GM21526 (cell line): ENCODE measurements around the gene VPS25.
"Not testable (repeated sequence)": the region's sequence is repeated elsewhere in the genome, so short reads cannot be mapped to it uniquely, and the experiment has no call there.

Experiments
- ATAC-seq: cut with Tn5 transposase; IDR thresholded peaks from one replicate; pipeline ENCODE4 v1.9.1; 2021; ENCODE audit warnings: moderate library complexity; ENCODE audit not compliant: unreplicated experiment, low FRiP score

The VPS25 gene

DNA sequence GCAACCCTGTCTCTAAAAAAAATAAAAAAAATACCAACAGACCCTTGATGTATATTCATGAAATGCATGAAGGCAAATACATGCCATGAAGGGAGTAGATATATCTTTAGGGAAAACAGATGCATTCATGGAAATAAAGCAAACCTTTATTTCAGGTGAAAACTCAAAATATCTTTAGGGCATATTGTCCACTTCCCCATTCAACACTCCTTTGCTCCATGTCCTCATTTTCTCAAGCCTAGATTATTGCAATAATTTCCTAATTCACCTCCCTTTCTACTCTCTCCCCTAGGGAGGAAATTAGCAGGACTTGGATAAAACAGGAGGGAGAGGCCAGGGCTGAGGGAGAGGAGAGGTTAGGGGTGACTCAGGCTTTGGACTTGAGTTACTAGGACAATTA lies 5.7 kb upstream of the VPS25 start:
- no peak for ATAC-seq

DNA sequence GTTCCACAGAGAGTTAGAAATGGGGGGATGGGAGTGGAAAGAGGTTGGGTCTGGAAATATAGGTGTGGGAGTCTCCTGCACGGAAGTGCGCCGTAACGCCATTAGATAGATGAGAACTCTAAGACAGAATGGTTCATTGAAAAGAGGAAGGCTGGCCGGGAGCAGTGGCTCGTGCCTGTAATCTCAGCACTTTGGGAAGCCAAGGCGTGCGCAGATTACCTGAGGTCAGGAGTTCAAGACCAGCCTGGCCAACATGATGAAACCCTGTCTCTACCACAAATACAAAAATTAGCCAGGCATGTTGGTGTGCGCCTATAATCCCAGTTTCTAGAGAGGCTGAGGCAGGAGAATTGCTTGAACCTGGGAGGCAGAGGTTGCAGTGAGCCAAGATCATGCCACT lies 5.2 kb upstream of the VPS25 start:
- not testable (repeated sequence) for ATAC-seq

DNA sequence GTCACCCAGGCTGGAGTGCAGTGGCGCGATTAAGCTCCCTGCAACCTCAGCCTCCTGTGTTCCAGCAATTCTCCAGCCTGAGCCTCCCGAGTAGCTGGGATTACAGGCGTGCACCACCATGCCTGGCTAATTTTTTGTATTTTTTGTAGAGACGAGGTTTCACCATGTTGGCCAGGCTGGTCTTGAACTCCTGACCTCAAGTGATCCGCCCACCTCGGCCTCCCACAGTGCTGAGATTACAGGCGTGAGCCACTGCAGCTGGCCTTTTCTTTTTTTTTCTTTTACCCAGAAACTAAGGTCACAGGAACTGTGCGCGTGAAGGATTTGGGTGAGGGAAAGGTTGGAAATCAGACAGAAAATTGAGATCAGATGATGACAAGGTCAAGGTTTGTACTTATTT lies 3.3 kb upstream of the VPS25 start:
- not testable (repeated sequence) for ATAC-seq

DNA sequence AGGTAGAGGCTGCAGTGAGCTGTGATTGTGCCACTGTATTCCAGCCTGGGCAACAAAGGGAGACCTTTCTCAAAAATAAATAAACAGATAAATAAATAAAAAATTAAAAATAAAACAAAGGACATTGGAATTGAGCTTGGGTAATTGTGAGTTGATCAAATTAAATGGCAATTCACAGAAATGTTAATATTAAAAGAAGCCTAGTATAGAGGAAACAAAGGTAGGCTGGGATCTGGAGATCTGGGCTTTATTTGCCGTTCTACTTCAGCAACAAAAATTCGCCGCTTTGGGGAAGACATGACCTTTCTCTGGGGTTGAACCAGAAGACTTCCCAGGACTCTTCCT lies 332 bp upstream of the VPS25 start:
- no peak for ATAC-seq

DNA sequence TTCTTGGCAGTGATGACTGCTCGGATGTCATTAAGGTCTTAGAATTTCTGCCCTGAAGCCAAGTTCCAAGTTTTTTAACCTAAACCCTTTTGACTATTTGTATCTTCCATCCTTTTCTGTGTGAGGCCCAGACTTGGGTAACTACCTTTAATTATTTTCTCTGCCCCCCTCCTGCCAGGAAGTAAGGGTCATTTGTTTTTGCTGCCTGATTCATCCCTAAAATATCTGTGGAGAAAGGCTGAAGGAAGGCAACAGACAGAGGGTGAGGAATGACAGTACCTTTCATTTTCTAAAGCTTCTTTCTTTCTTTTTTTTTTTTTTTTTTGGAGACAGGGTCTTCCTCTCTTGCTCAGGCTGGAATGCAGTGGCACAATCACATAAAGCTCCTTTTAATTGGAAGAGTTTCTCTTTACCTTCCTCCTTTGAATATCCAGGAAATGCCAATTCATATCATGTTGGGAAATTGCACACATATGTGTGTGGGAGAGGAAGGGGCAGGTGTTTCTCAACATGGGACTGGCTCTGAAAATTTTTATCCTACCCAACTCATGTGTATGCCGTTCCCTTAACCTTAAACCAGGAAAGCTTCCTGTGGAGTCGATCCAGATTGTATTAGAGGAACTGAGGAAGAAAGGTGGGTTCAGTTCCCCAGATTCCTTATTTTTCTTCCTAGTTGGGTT lies 957 bp downstream of the VPS25 start:
- ATAC-seq: no peak

DNA sequence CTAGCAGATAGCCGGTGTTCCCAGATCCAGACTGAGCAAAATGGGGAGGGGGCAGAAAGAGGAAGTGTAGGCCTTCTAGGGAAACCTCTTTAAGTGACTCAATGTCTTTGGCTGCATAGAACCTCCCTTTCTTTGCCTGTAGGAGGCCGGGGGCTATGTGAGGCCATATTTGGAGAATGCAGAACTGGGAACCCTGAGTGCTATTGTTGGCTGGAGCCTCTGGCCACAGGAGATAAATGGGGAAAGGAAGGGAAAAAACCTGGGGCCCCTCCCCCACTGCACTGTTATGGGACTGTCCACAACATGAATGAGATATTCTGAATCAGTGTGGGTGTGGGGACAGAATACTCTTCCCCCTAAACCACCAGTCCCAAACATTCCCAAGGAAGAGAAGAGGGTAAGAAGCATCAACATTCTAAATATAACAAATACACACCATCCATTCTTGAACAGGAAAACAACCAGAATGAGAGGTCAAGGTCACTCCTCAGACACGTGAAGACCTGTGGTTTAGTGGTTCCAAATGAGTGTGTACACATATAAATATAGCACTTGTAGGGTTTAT lies 2.4 kb downstream of the VPS25 start:
- ATAC-seq: no peak

DNA sequence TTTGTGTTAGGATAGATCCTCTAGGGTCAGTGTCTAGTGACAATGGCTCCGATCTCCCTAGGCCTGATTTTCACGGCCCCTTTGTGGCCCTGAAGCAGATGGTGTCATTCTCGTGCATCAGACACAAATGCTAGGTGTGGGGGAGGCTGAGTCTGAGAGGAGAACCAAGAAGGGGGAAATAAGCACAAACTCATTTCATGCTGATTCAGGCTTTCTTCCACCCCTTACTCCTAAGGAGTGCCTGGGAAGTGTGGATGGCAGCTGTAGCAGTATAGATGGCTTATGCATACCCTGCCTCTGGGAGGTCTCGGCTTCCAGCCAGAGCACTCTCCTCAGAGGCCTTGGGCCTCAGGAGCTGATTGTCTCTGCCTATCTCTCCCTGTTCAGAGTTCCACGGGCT lies 5.3 kb downstream of the VPS25 start:
- no peak for ATAC-seq

DNA sequence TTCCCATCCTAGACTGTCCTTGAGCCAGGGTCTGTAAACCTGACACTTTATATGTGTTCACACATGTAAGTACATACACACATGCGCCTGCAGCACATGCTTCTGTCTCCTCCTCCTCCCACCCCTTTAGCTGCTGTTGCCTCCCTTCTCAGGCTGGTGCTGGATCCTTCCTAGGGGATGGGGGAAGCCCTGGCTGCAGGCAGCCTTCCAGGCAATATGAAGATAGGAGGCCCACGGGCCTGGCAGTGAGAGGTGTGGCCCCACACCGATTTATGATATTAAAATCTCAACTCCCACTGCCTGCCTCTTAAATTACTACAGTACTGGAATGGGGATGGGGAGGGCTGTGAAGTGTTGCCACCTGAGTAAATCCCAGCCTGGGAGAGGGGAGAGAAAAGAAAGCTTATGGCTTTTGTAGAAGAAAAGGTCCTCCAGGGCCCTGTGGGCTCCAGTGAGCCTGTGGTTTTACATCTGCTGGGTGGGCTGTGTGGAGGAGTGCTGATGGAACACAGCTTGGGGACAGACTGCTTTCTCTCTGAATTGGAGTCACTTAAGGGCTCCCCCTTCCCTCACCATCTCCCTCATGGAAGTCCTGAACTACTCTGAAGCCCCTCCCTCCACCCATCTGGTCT lies 6.2 kb downstream of the VPS25 start:
- ATAC-seq: no peak

DNA sequence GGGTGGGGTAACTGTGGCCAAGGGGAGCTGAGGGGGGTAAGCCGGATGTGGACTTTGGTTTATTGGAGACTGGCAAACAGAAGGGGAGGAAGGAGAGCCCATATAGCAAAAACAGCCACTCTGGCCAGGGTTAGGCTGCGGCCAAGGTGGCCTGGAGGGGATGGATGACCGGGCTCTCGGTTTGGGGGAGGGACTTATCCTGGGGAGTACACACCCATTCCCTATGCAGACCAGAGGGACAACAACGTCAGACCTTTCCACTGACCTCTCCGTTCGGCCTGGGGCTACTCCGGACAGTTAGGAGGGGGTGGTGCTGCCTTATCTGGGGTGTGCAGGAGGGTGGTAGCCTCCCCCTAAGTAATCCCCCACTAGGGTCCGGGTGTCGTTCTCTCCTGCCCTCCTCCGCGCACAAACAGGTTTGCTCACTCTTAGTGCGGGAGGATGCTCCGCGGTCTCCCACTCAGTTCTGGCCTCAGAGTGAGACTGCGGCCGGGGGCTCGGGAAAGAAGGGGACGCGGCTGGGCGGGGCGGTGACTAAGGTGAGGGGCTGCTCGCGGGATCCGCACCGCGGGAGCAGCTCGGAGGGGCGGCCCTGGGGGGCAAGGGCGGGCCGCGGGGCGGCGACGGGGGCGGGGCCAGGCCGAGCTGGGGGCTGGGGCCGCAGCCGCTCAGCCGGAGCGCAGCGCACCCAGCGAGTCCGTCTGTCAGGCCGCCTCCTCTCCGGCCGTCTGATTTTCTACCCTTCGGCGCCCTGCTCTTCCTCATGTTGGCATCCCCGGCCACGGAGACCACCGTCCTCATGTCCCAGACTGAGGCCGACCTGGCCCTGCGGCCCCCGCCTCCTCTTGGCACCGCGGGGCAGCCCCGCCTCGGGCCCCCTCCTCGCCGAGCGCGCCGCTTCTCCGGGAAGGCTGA lies 6.9 kb downstream of the VPS25 start, which contains the start of gene WNK4:
TSS of gene WNK4 (plus strand) at position 675 of the 915 bp plus-strand sequence. CDS start at position 764, 89 bp downstream.
- no peak for ATAC-seq

DNA sequence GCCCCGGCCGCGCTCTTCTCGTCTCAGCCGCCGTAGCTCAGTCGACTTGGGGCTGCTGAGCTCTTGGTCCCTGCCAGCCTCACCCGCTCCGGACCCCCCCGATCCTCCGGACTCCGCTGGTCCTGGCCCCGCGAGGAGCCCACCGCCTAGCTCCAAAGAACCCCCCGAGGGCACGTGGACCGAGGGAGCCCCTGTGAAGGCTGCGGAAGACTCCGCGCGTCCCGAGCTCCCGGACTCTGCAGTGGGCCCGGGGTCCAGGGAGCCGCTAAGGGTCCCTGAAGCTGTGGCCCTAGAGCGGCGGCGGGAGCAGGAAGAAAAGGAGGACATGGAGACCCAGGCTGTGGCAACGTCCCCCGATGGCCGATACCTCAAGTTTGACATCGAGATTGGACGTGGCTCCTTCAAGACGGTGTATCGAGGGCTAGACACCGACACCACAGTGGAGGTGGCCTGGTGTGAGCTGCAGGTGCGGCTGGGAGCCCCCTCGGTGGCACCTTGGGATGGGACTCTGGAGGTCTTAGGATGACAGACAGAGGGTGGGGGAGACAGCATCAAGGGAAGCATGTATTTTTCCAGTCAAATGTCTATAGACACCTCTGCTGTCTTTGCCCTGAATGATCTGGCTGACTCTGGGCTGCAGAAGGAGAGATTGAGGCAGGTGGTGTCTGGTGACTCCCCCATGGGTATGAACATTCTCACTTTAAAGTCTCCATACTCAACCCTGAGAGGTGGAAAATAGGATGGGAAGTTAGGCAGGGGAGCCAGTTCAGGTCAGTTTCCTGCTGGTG lies 7.8 kb downstream of the VPS25 start:
- ATAC-seq: no peak

DNA sequence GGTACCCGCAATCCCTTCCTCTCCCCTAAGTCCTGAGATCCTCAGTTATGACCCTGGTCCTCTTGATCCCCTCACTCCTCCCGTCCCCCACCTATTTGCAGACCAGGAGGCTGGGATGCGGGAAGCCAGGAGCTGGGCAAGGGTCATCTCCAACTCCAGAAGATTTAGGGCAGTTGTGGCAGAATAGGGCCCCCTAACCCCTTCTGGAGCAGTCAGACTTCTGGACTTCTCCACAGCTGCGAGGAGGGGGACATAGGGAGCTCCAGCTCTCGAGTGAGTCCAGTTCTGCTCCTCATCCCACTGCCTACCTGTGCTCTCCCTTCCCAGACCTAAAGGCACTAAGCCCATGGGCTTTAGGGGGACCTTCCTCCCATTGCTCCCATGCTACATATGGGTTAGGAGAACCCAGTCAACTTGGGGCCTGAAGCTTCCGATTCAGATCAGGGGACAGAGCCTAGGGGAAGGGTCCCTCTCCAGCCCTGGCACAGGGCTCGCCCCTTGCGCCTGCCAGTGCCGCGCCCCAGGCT lies 8.5 kb downstream of the VPS25 start:
- ATAC-seq: no peak

DNA sequence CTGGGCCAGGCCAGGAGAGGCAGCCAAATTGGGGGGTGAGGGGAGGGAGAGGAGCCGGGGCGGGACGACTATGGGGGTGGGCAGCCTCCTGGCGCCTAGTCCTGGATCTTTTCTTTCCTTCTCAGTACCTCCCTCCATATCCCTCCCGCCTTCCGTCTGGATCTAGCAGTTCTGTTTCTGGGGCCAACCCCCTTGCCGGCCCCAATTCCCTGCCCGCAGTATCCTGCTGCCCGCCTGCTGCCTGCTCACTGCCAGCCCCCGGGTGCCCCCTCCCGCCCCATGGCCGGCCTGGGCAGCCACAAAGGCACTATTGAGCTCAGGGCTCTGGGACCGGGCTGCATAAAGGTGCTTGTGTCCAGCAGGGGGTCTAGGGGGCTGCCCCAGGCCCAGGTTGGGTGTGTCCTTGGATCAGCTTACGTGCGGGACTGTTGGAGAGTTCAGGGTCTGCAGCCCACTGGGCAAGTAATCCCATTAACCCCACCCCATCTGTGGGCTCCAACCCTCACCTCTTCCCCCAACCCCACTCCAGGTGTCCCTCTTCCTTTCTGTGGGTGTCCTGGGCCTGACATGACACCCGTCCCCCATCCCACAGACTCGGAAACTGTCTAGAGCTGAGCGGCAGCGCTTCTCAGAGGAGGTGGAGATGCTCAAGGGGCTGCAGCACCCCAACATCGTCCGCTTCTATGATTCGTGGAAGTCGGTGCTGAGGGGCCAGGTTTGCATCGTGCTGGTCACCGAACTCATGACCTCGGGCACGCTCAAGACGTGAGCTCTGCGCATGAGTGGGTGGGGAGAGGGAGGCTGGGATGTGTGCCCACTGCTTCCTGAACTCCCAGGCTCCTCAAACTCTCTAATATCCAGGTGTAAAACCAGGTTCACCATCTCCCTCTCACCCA lies 9.2 kb downstream of the VPS25 start:
- no peak for ATAC-seq

DNA sequence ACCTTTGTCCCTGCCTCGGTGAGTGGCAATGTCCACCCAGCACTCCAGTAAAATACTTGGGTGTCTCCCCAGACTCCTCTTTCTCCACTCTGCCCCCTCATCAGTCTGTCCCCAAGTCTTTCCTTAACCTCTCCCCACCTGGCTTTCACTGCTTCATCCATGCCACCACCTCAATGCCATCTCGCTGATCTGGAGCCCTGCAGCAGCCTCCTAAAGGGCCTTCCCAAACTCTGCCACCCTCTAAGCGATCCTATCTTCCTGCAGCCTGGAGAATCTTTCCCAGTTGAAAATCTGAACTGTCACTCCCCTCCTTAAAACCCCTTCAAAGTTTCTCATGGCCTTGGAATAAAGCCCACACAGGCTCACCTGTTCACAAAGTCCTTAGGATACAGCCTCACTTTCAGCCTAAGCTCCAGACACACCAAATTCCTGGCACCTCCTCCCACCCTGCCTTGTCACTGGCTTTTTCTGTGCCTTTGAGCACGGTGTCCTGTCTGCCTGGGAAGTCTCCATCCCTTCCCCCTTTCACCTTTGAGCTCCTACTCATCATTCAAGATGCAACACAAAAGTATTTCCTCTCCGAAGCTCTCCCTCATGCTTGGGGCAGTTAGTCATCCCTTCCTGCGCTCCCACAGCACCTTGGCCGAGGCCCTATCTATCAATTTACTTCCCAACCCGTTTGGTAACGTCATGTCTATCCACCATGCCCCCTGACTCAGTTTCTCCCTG lies 10.0 kb downstream of the VPS25 start:
- ATAC-seq: no peak

DNA sequence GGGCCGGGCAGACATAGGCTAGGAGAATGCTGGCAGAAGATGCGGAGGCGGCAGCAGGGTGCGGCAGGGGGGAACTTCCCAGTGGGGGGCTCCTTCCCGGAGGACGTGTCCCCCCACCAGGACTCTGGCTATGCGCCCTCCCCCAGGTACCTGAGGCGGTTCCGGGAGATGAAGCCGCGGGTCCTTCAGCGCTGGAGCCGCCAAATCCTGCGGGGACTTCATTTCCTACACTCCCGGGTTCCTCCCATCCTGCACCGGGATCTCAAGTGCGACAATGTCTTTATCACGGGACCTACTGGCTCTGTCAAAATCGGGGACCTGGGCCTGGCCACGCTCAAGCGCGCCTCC lies 10.5 kb downstream of the VPS25 start:
- no peak for ATAC-seq

DNA sequence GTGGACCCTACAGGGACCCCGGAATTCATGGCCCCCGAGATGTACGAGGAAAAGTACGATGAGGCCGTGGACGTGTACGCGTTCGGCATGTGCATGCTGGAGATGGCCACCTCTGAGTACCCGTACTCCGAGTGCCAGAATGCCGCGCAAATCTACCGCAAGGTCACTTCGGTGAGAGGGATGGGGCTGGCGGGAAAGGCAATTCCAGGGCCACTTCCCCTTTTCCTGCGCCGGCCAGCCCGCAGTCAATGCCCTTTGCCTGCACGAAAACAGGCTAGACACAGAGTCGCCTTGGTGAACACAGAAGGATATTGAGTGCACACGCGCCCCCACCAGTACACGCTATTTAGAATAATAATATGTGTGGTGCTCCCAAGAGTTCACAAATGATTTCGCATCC lies 11.2 kb downstream of the VPS25 start:
- ATAC-seq: no peak

DNA sequence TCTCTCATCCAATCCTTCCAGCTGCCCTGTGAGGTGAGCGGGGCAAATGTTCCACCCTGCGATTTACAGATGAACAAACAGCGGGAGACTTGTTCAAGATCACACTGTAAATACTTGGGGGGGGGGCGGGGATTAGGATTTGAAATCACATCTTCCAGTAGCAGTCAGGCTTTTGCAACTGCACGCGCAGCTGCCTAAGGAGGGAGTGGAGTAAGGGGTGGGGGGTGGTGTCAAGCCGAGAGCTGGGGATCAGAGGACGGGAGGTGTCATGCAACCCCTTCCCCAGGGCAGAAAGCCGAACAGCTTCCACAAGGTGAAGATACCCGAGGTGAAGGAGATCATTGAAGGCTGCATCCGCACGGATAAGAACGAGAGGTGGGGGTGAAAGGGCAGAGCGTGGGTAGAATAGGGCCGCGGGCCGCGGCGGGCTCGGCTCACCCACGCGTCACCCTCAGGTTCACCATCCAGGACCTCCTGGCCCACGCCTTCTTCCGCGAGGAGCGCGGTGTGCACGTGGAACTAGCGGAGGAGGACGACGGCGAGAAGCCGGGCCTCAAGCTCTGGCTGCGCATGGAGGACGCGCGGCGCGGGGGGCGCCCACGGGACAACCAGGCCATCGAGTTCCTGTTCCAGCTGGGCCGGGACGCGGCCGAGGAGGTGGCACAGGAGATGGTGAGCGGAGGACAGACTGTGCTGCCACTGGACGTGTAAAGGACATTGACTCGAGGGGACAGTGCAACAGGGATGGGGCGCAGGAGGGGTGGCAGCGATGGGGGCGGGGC lies 11.8 kb downstream of the VPS25 start:
- no peak for ATAC-seq

DNA sequence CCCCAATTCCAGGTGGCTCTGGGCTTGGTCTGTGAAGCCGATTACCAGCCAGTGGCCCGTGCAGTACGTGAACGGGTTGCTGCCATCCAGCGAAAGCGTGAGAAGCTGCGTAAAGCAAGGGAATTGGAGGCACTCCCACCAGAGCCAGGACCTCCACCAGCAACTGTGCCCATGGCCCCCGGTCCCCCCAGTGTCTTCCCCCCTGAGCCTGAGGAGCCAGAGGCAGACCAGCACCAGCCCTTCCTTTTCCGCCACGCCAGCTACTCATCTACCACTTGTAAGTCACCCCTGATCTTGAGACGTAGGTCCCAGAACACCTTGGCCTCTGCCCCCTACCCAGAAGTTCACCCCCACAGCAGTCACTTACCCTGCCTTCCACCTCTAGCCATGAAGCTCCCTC lies 14.0 kb downstream of the VPS25 start:
- no peak for ATAC-seq

DNA sequence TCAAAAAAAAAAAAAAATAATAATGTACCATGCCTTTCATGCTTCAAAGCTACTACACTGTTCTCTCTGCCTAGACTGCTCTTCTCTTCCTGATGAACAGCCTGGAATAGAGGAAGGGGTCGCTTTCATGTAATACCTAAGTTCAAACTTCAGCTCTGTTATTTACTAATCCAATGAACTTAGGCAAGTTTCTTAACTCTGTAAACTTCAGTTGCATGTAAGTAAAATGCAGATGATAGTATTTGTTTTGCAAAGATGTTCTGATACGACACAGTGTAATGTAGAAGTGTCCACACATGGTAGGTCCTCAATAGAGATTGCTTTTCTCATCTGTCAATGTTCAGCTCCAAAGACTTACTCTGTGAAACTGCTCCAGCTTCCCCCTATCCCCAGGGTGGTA lies 18.7 kb downstream of the VPS25 start:
- ATAC-seq: no peak
